HG02610 (cell line): ENCODE measurements around the gene PDE4B.

Experiments used
- ATAC-seq: cut with Tn5 transposase; IDR thresholded peaks from one replicate; pipeline ENCODE4 v1.9.1; 2021; ENCODE audit warnings: mild to moderate bottlenecking, moderate library complexity; ENCODE audit not compliant: unreplicated experiment

Gene PDE4B

GRCh38 chr1:66220477-66220876 is 427.8 kb downstream of the PDE4B start:
- no peak for ATAC-seq

- ATAC-seq = no peak
Measured at GRCh38 chr1:66223681-66224080, 431.0 kb downstream of the PDE4B start.

- ATAC-seq = no peak
Measured at GRCh38 chr1:66226985-66227384, 434.3 kb downstream of the PDE4B start.

GRCh38 chr1:66227966-66228365 is 435.3 kb downstream of the PDE4B start:
- no peak for ATAC-seq

GRCh38 chr1:66231217-66231616 is 438.5 kb downstream of the PDE4B start:
- ATAC-seq = no peak

GRCh38 chr1:66231681-66232463 is 439.2 kb downstream of the PDE4B start:
- ATAC-seq = no peak

GRCh38 chr1:66237042-66237441 is 444.3 kb downstream of the PDE4B start:
- ATAC-seq = no peak

GRCh38 chr1:66237722-66238479 is 445.2 kb downstream of the PDE4B start:
- ATAC-seq = no peak

GRCh38 chr1:66239834-66240233 is 447.1 kb downstream of the PDE4B start:
- ATAC-seq = no peak

- ATAC-seq = no peak
Measured at GRCh38 chr1:66240491-66241484, 448.1 kb downstream of the PDE4B start.

GRCh38 chr1:66242646-66243547 is 450.2 kb downstream of the PDE4B start:
- peak; percentile 75 for ATAC-seq

- peak; percentile 58 for ATAC-seq
Measured at GRCh38 chr1:66243548-66244130, 450.9 kb downstream of the PDE4B start.

GRCh38 chr1:66244429-66244828 is 451.7 kb downstream of the PDE4B start:
- no peak for ATAC-seq

GRCh38 chr1:66245691-66246090 is 453.0 kb downstream of the PDE4B start:
- no peak for ATAC-seq

GRCh38 chr1:66246351-66247269 is 453.9 kb downstream of the PDE4B start:
- no peak for ATAC-seq

GRCh38 chr1:66247415-66248208 is 454.9 kb downstream of the PDE4B start:
- no peak for ATAC-seq

GRCh38 chr1:66248257-66248656 is 455.6 kb downstream of the PDE4B start:
- no peak for ATAC-seq

- ATAC-seq = no peak
Measured at GRCh38 chr1:66248746-66249145, 456.1 kb downstream of the PDE4B start.
